ENCODE measurements around the gene LRRC14B. TPM values are rescaled to one million over a fixed set of nuclear protein-coding genes. Genes with fewer than 3 reads are reported as not detected.
"Not testable (repeated sequence)": the region's sequence is repeated elsewhere in the genome, so short reads cannot be mapped to it uniquely, and the experiment has no call there.

The LRRC14B gene
- total and polyA plus RNA-seq, 2 of the 13 experiments (the other 11 are each of a cell fraction or from before 2014, with no cell fraction given): not detected

GRCh38 chr5:234450-234849 is 43.2 kb downstream of the LRRC14B start:
- Histone ChIP-seq H3K9ac (ENCODE audit: insufficient read depth, low read depth, low read length) (no peak overlapping the region), H3K27me3 (ENCODE audit: control insufficient read depth in 1 of 2, insufficient read depth in 2 of 2, low read length in 2 of 2) (no peaks in the 10 kb centered on the region), H3K27ac (ENCODE audit: extremely low read length, insufficient read depth, low read length) (no peak overlapping the region), H3K36me3 (replicated peaks in 1 of 2; ENCODE audit: control insufficient read depth in 1 of 2, insufficient read depth in 2 of 2, low read length in 2 of 2) (peaks cover 12 to 51% of the 10 kb centered on the region in 2 experiments; a peak in 4 of 5 replicates), H2AFZ (ENCODE audit: low read length) (no peak overlapping the region), H4K20me1 (ENCODE audit: insufficient read depth, low read length) (no peaks in the 10 kb centered on the region), H3K4me3 (replicated peaks in 1 of 3; ENCODE audit: insufficient read depth in 1 of 3, low read depth in 2 of 3, low read length in 3 of 3) (no peak overlapping the region), H3K4me2 (ENCODE audit: low read depth, low read length) (no peak overlapping the region), H3K9me3 (ENCODE audit: low read length) (no peaks in the 10 kb centered on the region), H3K79me2 (ENCODE audit: insufficient read depth, low read length) (no peaks in the 10 kb centered on the region), H3K4me1 (ENCODE audit: insufficient read depth, low read length) (no peaks in the 10 kb centered on the region)
- ChIA-PET CTCF (ENCODE audit: low intra/inter-chr PET ratio, low total read pairs) (no interaction called here), POLR2A (no interaction called here)
- DNase-seq (ENCODE audit: low spot score) (no peak), ATAC-seq (no peak), FAIRE-seq (no peak)
- intact Hi-C loops (cut with micrococcal nuclease; ENCODE audit: unreplicated experiment): no loop called here
- in situ Hi-C loops (cut with HindIII; ENCODE audit: extremely low pct_ligation_motif_present, low pct_unique_long_range_greater_than_20kb): no loop called here
- BruUV-seq (replicated peaks): no TSS peak
- no peak for TF ChIP-seq CBX2 (IDR thresholded peaks at IDR 0.05; ENCODE audit: low read depth, low read length)
- no peak for TF ChIP-seq CBX2 (CRISPR knock-in tag; IDR thresholded peaks at IDR 0.05; ENCODE audit: low read depth)
- TF ChIP-seq CHD2 (IDR thresholded peaks at IDR 0.05; ENCODE audit: low read depth, low read length): no peak
- WGBS (ENCODE audit: low lambda C conversion rate): over 99% methylated on average over 8 of the region's 8 CpGs

- H3K27ac ChIP-seq (ENCODE audit: extremely low read length, insufficient read depth, low read length); H2AFZ ChIP-seq (ENCODE audit: low read length); H3K4me1 ChIP-seq (ENCODE audit: insufficient read depth, low read length); H3K27me3 ChIP-seq (ENCODE audit: control insufficient read depth in 1 of 2, insufficient read depth in 2 of 2, low read length in 2 of 2); DNase-seq (ENCODE audit: low spot score); H3K4me3 ChIP-seq (replicated peaks in 1 of 3; ENCODE audit: insufficient read depth in 1 of 3, low read depth in 2 of 3, low read length in 3 of 3); BruUV-seq (replicated peaks); CTCF ChIA-PET (ENCODE audit: low intra/inter-chr PET ratio, low total read pairs); intact Hi-C loops (cut with micrococcal nuclease; ENCODE audit: unreplicated experiment); H3K9ac ChIP-seq (ENCODE audit: insufficient read depth, low read depth, low read length); H4K20me1 ChIP-seq (ENCODE audit: insufficient read depth, low read length); in situ Hi-C loops (cut with HindIII; ENCODE audit: extremely low pct_ligation_motif_present, low pct_unique_long_range_greater_than_20kb); FAIRE-seq; ATAC-seq; H3K79me2 ChIP-seq (ENCODE audit: insufficient read depth, low read length); H3K9me3 ChIP-seq (ENCODE audit: low read length); H3K4me2 ChIP-seq (ENCODE audit: low read depth, low read length): not testable (repeated sequence)
- 100% methylated on average over 6 of the region's 9 CpGs for WGBS (ENCODE audit: low lambda C conversion rate)
- H3K36me3 ChIP-seq (replicated peaks in 1 of 2; ENCODE audit: control insufficient read depth in 1 of 2, insufficient read depth in 2 of 2, low read length in 2 of 2): peaks cover 14 to 49% of the 10 kb centered on the region in 2 experiments; a peak in 4 of 5 replicates
- POLR2A ChIA-PET: interaction anchor here (0.9 kb wide), 1 partner anchor 36 kb away, joined by 4 read pairs; the partner anchor contains the start of gene PDCD6
These were observed 44.2 kb downstream of the LRRC14B start for GRCh38 chr5:235527-235926.

GRCh38 chr5:237931-238330 is 46.6 kb downstream of the LRRC14B start:
- CTCF ChIA-PET (ENCODE audit: low intra/inter-chr PET ratio, low total read pairs); H2AFZ ChIP-seq (ENCODE audit: low read length); H3K9me3 ChIP-seq (ENCODE audit: low read length); DNase-seq (ENCODE audit: low spot score); H3K9ac ChIP-seq (ENCODE audit: insufficient read depth, low read depth, low read length); H3K4me1 ChIP-seq (ENCODE audit: insufficient read depth, low read length); in situ Hi-C loops (cut with HindIII; ENCODE audit: extremely low pct_ligation_motif_present, low pct_unique_long_range_greater_than_20kb); H3K79me2 ChIP-seq (ENCODE audit: insufficient read depth, low read length); H3K4me3 ChIP-seq (replicated peaks in 1 of 3; ENCODE audit: insufficient read depth in 1 of 3, low read depth in 2 of 3, low read length in 3 of 3); H3K27me3 ChIP-seq (ENCODE audit: control insufficient read depth in 1 of 2, insufficient read depth in 2 of 2, low read length in 2 of 2); BruUV-seq (replicated peaks); H3K4me2 ChIP-seq (ENCODE audit: low read depth, low read length); POLR2A ChIA-PET; H3K27ac ChIP-seq (ENCODE audit: extremely low read length, insufficient read depth, low read length); intact Hi-C loops (cut with micrococcal nuclease; ENCODE audit: unreplicated experiment); H4K20me1 ChIP-seq (ENCODE audit: insufficient read depth, low read length); ATAC-seq; FAIRE-seq: not testable (repeated sequence)
- 99% methylated on average over 8 of the region's 8 CpGs for WGBS (ENCODE audit: low lambda C conversion rate)
- H3K36me3 ChIP-seq (replicated peaks in 1 of 2; ENCODE audit: control insufficient read depth in 1 of 2, insufficient read depth in 2 of 2, low read length in 2 of 2): peaks cover 11 to 46% of the 10 kb centered on the region in 2 experiments; a peak in 4 of 5 replicates

- H3K27ac ChIP-seq (ENCODE audit: extremely low read length, insufficient read depth, low read length); H3K4me1 ChIP-seq (ENCODE audit: insufficient read depth, low read length); BruUV-seq (replicated peaks); H3K27me3 ChIP-seq (ENCODE audit: control insufficient read depth in 1 of 2, insufficient read depth in 2 of 2, low read length in 2 of 2); FAIRE-seq; H3K79me2 ChIP-seq (ENCODE audit: insufficient read depth, low read length); in situ Hi-C loops (cut with HindIII; ENCODE audit: extremely low pct_ligation_motif_present, low pct_unique_long_range_greater_than_20kb); DNase-seq (ENCODE audit: low spot score); H3K9ac ChIP-seq (ENCODE audit: insufficient read depth, low read depth, low read length); POLR2A ChIA-PET; intact Hi-C loops (cut with micrococcal nuclease; ENCODE audit: unreplicated experiment); H3K9me3 ChIP-seq (ENCODE audit: low read length); H3K4me2 ChIP-seq (ENCODE audit: low read depth, low read length); H2AFZ ChIP-seq (ENCODE audit: low read length); H4K20me1 ChIP-seq (ENCODE audit: insufficient read depth, low read length); ATAC-seq; CTCF ChIA-PET (ENCODE audit: low intra/inter-chr PET ratio, low total read pairs); H3K4me3 ChIP-seq (replicated peaks in 1 of 3; ENCODE audit: insufficient read depth in 1 of 3, low read depth in 2 of 3, low read length in 3 of 3): not testable (repeated sequence)
- H3K36me3 ChIP-seq (replicated peaks in 1 of 2; ENCODE audit: control insufficient read depth in 1 of 2, insufficient read depth in 2 of 2, low read length in 2 of 2): peaks cover 8 to 28% of the 10 kb centered on the region in 2 experiments; a peak in 4 of 5 replicates
- WGBS (ENCODE audit: low lambda C conversion rate): 96% methylated on average over 5 of the region's 7 CpGs
These were observed 49.3 kb downstream of the LRRC14B start for GRCh38 chr5:240550-240949.
